Gastroesophageal sphincter (tissue), 3 donors: ENCODE data around the gene TMED8.

Source experiments
- POLR2A ChIP-seq, 2 donors: fragments of 450-650 bp; IDR thresholded peaks; one replicate each; pipeline ENCODE4 v1.6.1; 2017; ENCODE audit warnings: antibody characterized with exemption in 2 of 2, mild to moderate bottlenecking in 2 of 2, moderate library complexity in 1 of 2
- TF ChIP-seq, protein P1 (sequence below), 4 experiments: fragments of 200-600 bp in 2 of 4; fragments of 450-650 bp in 2 of 4; sonication (generic) in 1 of 4; IDR thresholded peaks; one replicate each; pipeline ENCODE4 v1.5.1; 2017 to 2019; ENCODE audit warnings: antibody characterized with exemption in 4 of 4, mild to moderate bottlenecking in 2 of 4, moderate library complexity in 2 of 4

DNA sequence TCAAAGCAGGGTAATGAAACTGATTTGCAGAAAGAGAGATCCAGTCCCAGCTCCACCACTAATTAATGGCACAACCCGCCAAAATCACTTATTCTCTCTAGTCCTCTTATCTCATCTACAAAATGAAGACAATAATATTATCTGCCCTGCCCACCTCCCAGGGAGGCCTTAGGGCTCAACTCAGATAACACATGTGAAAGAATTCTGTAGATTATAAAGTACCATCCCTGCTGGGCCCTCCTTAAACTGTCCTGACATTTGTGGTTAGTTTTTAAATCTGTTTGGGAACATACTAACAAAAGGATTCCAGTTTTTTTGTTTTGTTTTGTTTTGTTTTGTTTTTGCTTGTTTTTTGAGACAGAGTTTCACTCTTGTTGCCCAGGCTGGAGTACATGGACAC, 63.5 kb downstream of the TMED8 start:
- TF ChIP-seq POLR2A (IDR thresholded peaks at IDR 0.05), result no peak
- TF ChIP-seq, protein P1, sequence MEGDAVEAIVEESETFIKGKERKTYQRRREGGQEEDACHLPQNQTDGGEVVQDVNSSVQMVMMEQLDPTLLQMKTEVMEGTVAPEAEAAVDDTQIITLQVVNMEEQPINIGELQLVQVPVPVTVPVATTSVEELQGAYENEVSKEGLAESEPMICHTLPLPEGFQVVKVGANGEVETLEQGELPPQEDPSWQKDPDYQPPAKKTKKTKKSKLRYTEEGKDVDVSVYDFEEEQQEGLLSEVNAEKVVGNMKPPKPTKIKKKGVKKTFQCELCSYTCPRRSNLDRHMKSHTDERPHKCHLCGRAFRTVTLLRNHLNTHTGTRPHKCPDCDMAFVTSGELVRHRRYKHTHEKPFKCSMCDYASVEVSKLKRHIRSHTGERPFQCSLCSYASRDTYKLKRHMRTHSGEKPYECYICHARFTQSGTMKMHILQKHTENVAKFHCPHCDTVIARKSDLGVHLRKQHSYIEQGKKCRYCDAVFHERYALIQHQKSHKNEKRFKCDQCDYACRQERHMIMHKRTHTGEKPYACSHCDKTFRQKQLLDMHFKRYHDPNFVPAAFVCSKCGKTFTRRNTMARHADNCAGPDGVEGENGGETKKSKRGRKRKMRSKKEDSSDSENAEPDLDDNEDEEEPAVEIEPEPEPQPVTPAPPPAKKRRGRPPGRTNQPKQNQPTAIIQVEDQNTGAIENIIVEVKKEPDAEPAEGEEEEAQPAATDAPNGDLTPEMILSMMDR (IDR thresholded peaks at IDR 0.05), result no peak
